Inflammatory macrophage (primary cell): ENCODE results near the gene POLR1E.

Source experiments
- DNase-seq, 2 donors: peaks; one replicate each; pipeline ENCODE4 v3.0.0-alpha.2; 2020 to 2022

Gene POLR1E

GRCh38 chr9:37540634-37541033 lies 54.9 kb downstream of the POLR1E start:
- DNase-seq: no peak

- no peak for DNase-seq
These were observed 55.7 kb downstream of the POLR1E start for GRCh38 chr9:37541465-37541864.

- DNase-seq: no peak
These were observed 56.7 kb downstream of the POLR1E start for GRCh38 chr9:37542488-37542887.

GRCh38 chr9:37542895-37543294 lies 57.1 kb downstream of the POLR1E start:
- DNase-seq: no peak

GRCh38 chr9:37543468-37543867 lies 57.7 kb downstream of the POLR1E start:
- DNase-seq: no peak

GRCh38 chr9:37547328-37547878 lies 61.7 kb downstream of the POLR1E start:
- no peak for DNase-seq

GRCh38 chr9:37549527-37549926 lies 63.8 kb downstream of the POLR1E start:
- DNase-seq: no peak

GRCh38 chr9:37550781-37551180 lies 65.0 kb downstream of the POLR1E start:
- DNase-seq: no peak

- no peak for DNase-seq
These were observed 65.7 kb downstream of the POLR1E start for GRCh38 chr9:37551468-37551867.

GRCh38 chr9:37551888-37552287 lies 66.1 kb downstream of the POLR1E start:
- peak; percentile 29 to 57 for DNase-seq
